ENCODE measurements around the gene TPCN2.

TPCN2 gene

GRCh38 chr11:69115586-69116560 is 67.1 kb downstream of the TPCN2 start:
- DNase-seq: no peak

GRCh38 chr11:69116671-69117070 is 67.9 kb downstream of the TPCN2 start:
- no peak for DNase-seq

- no peak for DNase-seq
Observed at GRCh38 chr11:69119190-69119589, 70.5 kb downstream of the TPCN2 start.

GRCh38 chr11:69120096-69120875 is 71.6 kb downstream of the TPCN2 start:
- DNase-seq: no peak

- peak in 2 of 6 experiments; percentile 9 to 36 for DNase-seq
Observed at GRCh38 chr11:69121021-69121420, 72.3 kb downstream of the TPCN2 start.

GRCh38 chr11:69121621-69122325 is 73.0 kb downstream of the TPCN2 start:
- DNase-seq: no peak

- no peak for DNase-seq
Observed at GRCh38 chr11:69122326-69122629, 73.5 kb downstream of the TPCN2 start.

- peak; percentile 49 to 63 (median 60) for DNase-seq
Observed at GRCh38 chr11:69122630-69123431, 74.1 kb downstream of the TPCN2 start.

- DNase-seq: peak in 1 of 6 experiments; percentile 4
Observed at GRCh38 chr11:69123593-69124545, 75.1 kb downstream of the TPCN2 start.

- no peak for DNase-seq
Observed at GRCh38 chr11:69125861-69126260, 77.1 kb downstream of the TPCN2 start.

GRCh38 chr11:69126286-69126685 is 77.6 kb downstream of the TPCN2 start:
- DNase-seq: no peak

GRCh38 chr11:69127081-69127850 is 78.5 kb downstream of the TPCN2 start:
- DNase-seq: no peak

GRCh38 chr11:69127884-69128283 is 79.2 kb downstream of the TPCN2 start:
- no peak for DNase-seq

- no peak for DNase-seq
Observed at GRCh38 chr11:69129053-69129452, 80.3 kb downstream of the TPCN2 start.

GRCh38 chr11:69129647-69130046 is 80.9 kb downstream of the TPCN2 start:
- DNase-seq: no peak

GRCh38 chr11:69130654-69131053 is 81.9 kb downstream of the TPCN2 start:
- no peak for DNase-seq

GRCh38 chr11:69131121-69131566 is 82.4 kb downstream of the TPCN2 start:
- no peak for DNase-seq

- DNase-seq: no peak
Observed at GRCh38 chr11:69131644-69132300, 83.0 kb downstream of the TPCN2 start.

- DNase-seq: no peak
Observed at GRCh38 chr11:69132301-69132670, 83.6 kb downstream of the TPCN2 start.

GRCh38 chr11:69133251-69133650 is 84.5 kb downstream of the TPCN2 start:
- DNase-seq: no peak

Measured in stimulated activated naive CD4-positive, alpha-beta T cell (primary cell).